Stomach smooth muscle (tissue), 2 donors: ENCODE results near the gene PBX4.
"Not testable (repeated sequence)": the region's sequence is repeated elsewhere in the genome, so short reads cannot be mapped to it uniquely, and the experiment has no call there.

Experiments
- H3K27ac ChIP-seq: one replicate; pipeline ENCODE4 v1.7.0; 2013; ENCODE audit warnings: mild to moderate bottlenecking, low read length, inconsistent platforms
- H3K27me3 ChIP-seq, 2 donors: one replicate each; pipeline ENCODE4 v1.7.0; 2013; ENCODE audit warnings: low read length in 2 of 2; ENCODE audit not compliant: insufficient read depth in 2 of 2, control insufficient read depth in 1 of 2
- H3K36me3 ChIP-seq, 2 donors: one replicate each; pipeline ENCODE4 v1.7.0; 2013; ENCODE audit warnings: low read length in 2 of 2; ENCODE audit not compliant: control insufficient read depth in 2 of 2, insufficient read depth in 2 of 2
- H3K4me1 ChIP-seq: one replicate; pipeline ENCODE4 v1.7.0; 2013; ENCODE audit warnings: low read length; ENCODE audit not compliant: control insufficient read depth, insufficient read depth
- H3K4me3 ChIP-seq, 2 donors: one replicate each; pipeline ENCODE4 v1.7.0; 2013; ENCODE audit warnings: low read length in 2 of 2
- H3K9ac ChIP-seq, 2 donors: one replicate each; pipeline ENCODE4 v1.7.0; 2013; ENCODE audit warnings: low read length in 2 of 2, mild to moderate bottlenecking in 1 of 2
- H3K9me3 ChIP-seq, 2 donors: one replicate each; pipeline ENCODE4 v1.7.0; 2013; ENCODE audit warnings: low read length in 2 of 2; ENCODE audit not compliant: control insufficient read depth in 2 of 2
- donor health status: healthy.
- donor health status: Pancreatic carcinoma.

Gene PBX4

DNA sequence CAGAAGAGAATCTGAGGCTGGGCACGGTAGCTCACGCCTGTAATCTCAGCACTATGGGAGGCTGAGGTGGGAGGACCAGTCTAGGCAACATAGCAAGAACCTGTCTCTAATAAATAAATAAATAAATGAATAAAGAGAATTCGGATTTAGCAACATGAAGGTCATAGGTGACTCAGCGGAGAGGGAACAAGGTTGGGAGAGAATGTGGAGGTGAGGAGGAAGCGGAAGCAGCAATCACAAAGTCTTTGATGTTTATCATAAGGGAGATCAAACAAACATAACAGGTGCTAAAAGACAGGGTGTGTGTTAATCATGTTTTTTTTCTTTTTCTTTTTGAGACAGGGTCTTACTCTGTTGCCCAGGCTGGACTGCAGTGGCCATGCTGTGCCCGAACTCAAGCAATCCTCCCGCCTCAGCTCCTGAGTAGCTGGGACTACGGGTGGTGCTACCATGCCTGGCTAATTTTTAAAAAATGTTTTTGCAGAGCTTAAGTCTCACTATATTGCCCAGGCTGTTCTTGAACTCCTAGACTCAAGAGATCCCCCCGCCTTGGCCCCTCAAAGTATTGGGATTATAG lies 16.3 kb downstream of the PBX4 start:
- no peak overlapping the region for H3K27ac ChIP-seq
- H3K4me1 ChIP-seq, result no peaks in the 10 kb centered on the region
- H3K36me3 ChIP-seq, result no peaks in the 10 kb centered on the region
- peaks cover 0 to 4% of the 10 kb centered on the region in 2 donors for H3K27me3 ChIP-seq
- no peak overlapping the region for H3K4me3 ChIP-seq
- no peak overlapping the region for H3K9ac ChIP-seq
- no peaks in the 10 kb centered on the region for H3K9me3 ChIP-seq

- Histone ChIP-seq H3K9ac (no peak overlapping the region), H3K27me3 (no peaks in the 10 kb centered on the region), H3K36me3 (no peaks in the 10 kb centered on the region), H3K27ac (no peak overlapping the region), H3K4me1 (no peaks in the 10 kb centered on the region), H3K4me3 (no peak overlapping the region), H3K9me3 (no peaks in the 10 kb centered on the region)
Observed at GRCh38 chr19:19600793-19601330, 17.6 kb downstream of the PBX4 start.

- H3K4me3 ChIP-seq, H3K9ac ChIP-seq, H3K36me3 ChIP-seq, H3K27me3 ChIP-seq, H3K9me3 ChIP-seq, H3K27ac ChIP-seq, H3K4me1 ChIP-seq: not testable (repeated sequence)
Observed at GRCh38 chr19:19598728-19599451, 19.6 kb downstream of the PBX4 start.

- no peaks in the 10 kb centered on the region for H3K9me3 ChIP-seq
- H3K9ac ChIP-seq, result no peak overlapping the region
- H3K4me1 ChIP-seq, result no peaks in the 10 kb centered on the region
- no peak overlapping the region for H3K27ac ChIP-seq
- no peaks in the 10 kb centered on the region for H3K27me3 ChIP-seq
- H3K4me3 ChIP-seq, result no peak overlapping the region
- H3K36me3 ChIP-seq, result no peaks in the 10 kb centered on the region
Observed at GRCh38 chr19:19597809-19598306, 20.6 kb downstream of the PBX4 start.

GRCh38 chr19:19595171-19595701 lies 23.3 kb downstream of the PBX4 start:
- no peak overlapping the region for H3K4me3 ChIP-seq
- no peak overlapping the region for H3K9ac ChIP-seq
- no peaks in the 10 kb centered on the region for H3K27me3 ChIP-seq
- no peaks in the 10 kb centered on the region for H3K36me3 ChIP-seq
- no peaks in the 10 kb centered on the region for H3K9me3 ChIP-seq
- no peak overlapping the region for H3K27ac ChIP-seq
- peaks cover 11% of the 10 kb centered on the region for H3K4me1 ChIP-seq

DNA sequence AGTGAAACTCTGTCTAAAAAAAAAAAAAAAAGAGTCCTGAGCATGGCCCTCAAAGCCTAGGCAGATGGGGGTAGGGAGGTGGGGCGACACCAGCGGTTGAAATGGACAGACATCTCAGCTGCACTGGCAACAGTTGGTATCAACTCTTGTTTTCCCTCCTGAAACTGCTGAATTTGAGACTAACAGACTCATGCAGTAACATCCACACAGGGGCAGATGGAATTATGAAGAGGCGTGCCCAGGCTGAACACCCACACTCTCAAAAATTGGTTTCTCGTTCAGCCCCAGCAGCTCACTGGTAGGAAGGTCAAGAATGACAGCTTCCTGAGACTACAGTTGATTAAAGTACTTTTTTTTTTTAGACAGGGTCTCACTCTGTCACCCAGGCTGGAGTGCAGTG lies 24.1 kb downstream of the PBX4 start:
- no peaks in the 10 kb centered on the region for H3K9me3 ChIP-seq
- no peak overlapping the region for H3K9ac ChIP-seq
- H3K4me3 ChIP-seq, result no peak overlapping the region
- no peaks in the 10 kb centered on the region for H3K36me3 ChIP-seq
- no peaks in the 10 kb centered on the region for H3K27me3 ChIP-seq
- peaks cover 11% of the 10 kb centered on the region for H3K4me1 ChIP-seq
- no peak overlapping the region for H3K27ac ChIP-seq

- H3K9ac ChIP-seq, result no peak overlapping the region
- H3K27ac ChIP-seq, result no peak overlapping the region
- H3K4me3 ChIP-seq, result no peak overlapping the region
Observed at GRCh38 chr19:19592690-19593089, 25.8 kb downstream of the PBX4 start.

GRCh38 chr19:19591133-19591825 lies 27.2 kb downstream of the PBX4 start:
- H3K4me1 ChIP-seq, result peaks cover 11% of the 10 kb centered on the region
- no peaks in the 10 kb centered on the region for H3K9me3 ChIP-seq
- no peak overlapping the region for H3K9ac ChIP-seq
- H3K27me3 ChIP-seq, result no peaks in the 10 kb centered on the region
- peak overlapping the region in 1 of 2 donors; percentile 22 for H3K4me3 ChIP-seq
- H3K36me3 ChIP-seq, result no peaks in the 10 kb centered on the region
- H3K27ac ChIP-seq, result no peak overlapping the region

More at GRCh38 chr19:19592690-19593089, 25.8 kb downstream of the PBX4 start:
- H3K4me1 ChIP-seq, result peaks cover 11% of the 10 kb centered on the region
- no peaks in the 10 kb centered on the region for H3K9me3 ChIP-seq
- no peaks in the 10 kb centered on the region for H3K27me3 ChIP-seq
- no peaks in the 10 kb centered on the region for H3K36me3 ChIP-seq

DNA sequence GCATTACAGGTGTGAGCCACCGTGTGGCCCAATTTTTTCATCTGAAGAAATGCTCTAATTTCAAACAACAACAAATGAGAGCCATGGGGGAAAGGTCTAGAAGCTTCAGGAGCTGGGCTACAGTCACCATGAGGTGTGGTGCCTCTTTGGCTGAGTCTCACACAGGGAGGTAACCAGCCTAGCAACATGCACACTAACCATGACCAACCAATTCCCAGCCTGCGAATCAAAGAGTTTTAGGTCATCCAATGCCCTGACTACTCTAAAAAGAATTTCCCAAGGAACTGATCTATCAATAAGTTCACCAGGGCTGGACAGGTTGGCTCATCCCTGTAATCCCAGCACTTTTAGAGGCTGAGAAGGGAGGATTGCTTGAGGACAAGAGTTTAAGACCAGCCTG lies 29.9 kb downstream of the PBX4 start:
- Histone ChIP-seq H3K36me3 (no peaks in the 10 kb centered on the region), H3K27me3 (no peaks in the 10 kb centered on the region)

DNA sequence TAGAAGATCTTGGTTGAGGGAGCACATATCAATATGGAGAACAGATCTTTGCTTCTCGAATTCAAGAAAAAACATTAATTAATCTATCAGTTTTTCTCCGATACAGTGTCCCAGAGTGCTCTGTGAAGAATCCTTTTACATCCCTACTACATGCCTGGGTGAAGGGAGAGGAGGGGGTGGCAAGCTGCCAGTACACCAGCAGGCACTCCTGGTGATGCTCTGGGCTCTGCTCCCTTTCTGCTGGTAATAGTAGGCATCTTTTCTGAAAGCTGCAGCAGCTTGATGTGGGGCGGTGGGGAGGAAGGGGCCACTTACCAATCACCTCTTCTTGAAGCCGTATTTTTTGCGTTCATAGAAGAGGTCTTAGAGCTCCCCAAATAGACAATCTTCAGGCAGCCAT lies 30.7 kb downstream of the PBX4 start:
- Histone ChIP-seq H3K9me3 (no peaks in the 10 kb centered on the region), H3K36me3 (no peaks in the 10 kb centered on the region), H3K4me1 (peaks cover 11% of the 10 kb centered on the region), H3K27me3 (no peaks in the 10 kb centered on the region), H3K4me3 (no peak overlapping the region), H3K9ac (no peak overlapping the region), H3K27ac (no peak overlapping the region)

More for the DNA sequence above, 29.9 kb downstream of the PBX4 start:
- Histone ChIP-seq H3K9me3 (no peaks in the 10 kb centered on the region), H3K4me3 (no peak overlapping the region), H3K4me1 (peaks cover 11% of the 10 kb centered on the region), H3K9ac (no peak overlapping the region), H3K27ac (no peak overlapping the region)
